Suprapubic skin (tissue), 3 donors: ENCODE data around the gene INPP5K.

Experiments used
- CTCF ChIP-seq, 2 donors: fragments of 200-600 bp in 1 of 2; fragments of 450-650 bp in 1 of 2; sonication (generic) in 1 of 2; IDR thresholded peaks; one replicate each; pipeline ENCODE4 v1.5.1; 2016 to 2019; ENCODE audit warnings: antibody characterized with exemption in 2 of 2, mild to moderate bottlenecking in 1 of 2, moderate library complexity in 1 of 2
- EP300 ChIP-seq: sonication (generic); formaldehyde crosslinking; IDR thresholded peaks from one replicate; pipeline ENCODE4 v1.6.1; 2017; ENCODE audit warnings: antibody characterized with exemption
- POLR2A ChIP-seq, 2 donors: fragments of 450-650 bp; IDR thresholded peaks; one replicate each; pipeline ENCODE4 v1.6.1; 2017; ENCODE audit warnings: antibody characterized with exemption in 2 of 2, mild to moderate bottlenecking in 2 of 2, moderate library complexity in 2 of 2

GRCh38 chr17:1487939-1488825, 28.2 kb downstream of the INPP5K start:
- TF ChIP-seq CTCF (IDR thresholded peaks at IDR 0.05) = no peak
- peak in 1 of 2 donors; percentile 30 for TF ChIP-seq POLR2A (IDR thresholded peaks at IDR 0.05)
- TF ChIP-seq EP300 = no peak
